ENCODE data around the gene C11orf58.

GRCh38 chr11:16722581-16723344 is 15.7 kb upstream of the C11orf58 start:
- no peak for TF ChIP-seq CTCF (IDR thresholded peaks at IDR 0.05 in 4 of 5, conservative IDR thresholded peaks at IDR 0.05 in 1 of 5)
- TF ChIP-seq POLR2A (IDR thresholded peaks at IDR 0.05) = no peak
